ENCODE measurements around the gene PLIN4.

The PLIN4 gene

GRCh38 chr19:4553775-4554174, 35.5 kb upstream of the PLIN4 start:
- no peak overlapping the region for H3K4me2 ChIP-seq (ENCODE audit: low read length)
- H3K27me3 ChIP-seq (ENCODE audit: control insufficient read depth, low read length): no peaks in the 10 kb centered on the region
- H3K9me3 ChIP-seq (ENCODE audit: control insufficient read depth, insufficient read depth, low read length): no peaks in the 10 kb centered on the region
- no peaks in the 10 kb centered on the region for H3K36me3 ChIP-seq (ENCODE audit: control insufficient read depth, low read length)
- H3K79me2 ChIP-seq (ENCODE audit: control insufficient read depth, low read length): no peaks in the 10 kb centered on the region
- H3F3A ChIP-seq (ENCODE audit: control insufficient read depth, insufficient read depth): 0 out of 2 replicates have a peak, but pooled peaks cover 3% of the 10 kb centered on the region
- no peaks in the 10 kb centered on the region for H3K4me1 ChIP-seq (ENCODE audit: control insufficient read depth, low read length)
- no peaks in the 10 kb centered on the region for H3K9me2 ChIP-seq (replicated peaks; ENCODE audit: control insufficient read depth, low read length)
- no peak for TF ChIP-seq EZH2phosphoT487 (IDR thresholded peaks at IDR 0.05; ENCODE audit: borderline replicate concordance, low read length)
- TF ChIP-seq, protein P1, sequence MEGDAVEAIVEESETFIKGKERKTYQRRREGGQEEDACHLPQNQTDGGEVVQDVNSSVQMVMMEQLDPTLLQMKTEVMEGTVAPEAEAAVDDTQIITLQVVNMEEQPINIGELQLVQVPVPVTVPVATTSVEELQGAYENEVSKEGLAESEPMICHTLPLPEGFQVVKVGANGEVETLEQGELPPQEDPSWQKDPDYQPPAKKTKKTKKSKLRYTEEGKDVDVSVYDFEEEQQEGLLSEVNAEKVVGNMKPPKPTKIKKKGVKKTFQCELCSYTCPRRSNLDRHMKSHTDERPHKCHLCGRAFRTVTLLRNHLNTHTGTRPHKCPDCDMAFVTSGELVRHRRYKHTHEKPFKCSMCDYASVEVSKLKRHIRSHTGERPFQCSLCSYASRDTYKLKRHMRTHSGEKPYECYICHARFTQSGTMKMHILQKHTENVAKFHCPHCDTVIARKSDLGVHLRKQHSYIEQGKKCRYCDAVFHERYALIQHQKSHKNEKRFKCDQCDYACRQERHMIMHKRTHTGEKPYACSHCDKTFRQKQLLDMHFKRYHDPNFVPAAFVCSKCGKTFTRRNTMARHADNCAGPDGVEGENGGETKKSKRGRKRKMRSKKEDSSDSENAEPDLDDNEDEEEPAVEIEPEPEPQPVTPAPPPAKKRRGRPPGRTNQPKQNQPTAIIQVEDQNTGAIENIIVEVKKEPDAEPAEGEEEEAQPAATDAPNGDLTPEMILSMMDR (IDR thresholded peaks at IDR 0.05; ENCODE audit: low read depth, low read length, poor library complexity, severe bottlenecking): no peak
- no peak overlapping the region for H3K4me3 ChIP-seq (ENCODE audit: low read length)
- no peak overlapping the region for H3K27ac ChIP-seq (ENCODE audit: low read depth, low read length)
- no peaks in the 10 kb centered on the region for H4K20me1 ChIP-seq (ENCODE audit: control insufficient read depth, insufficient read depth, low read depth, low read length)

- Histone ChIP-seq H3K79me2 (ENCODE audit: control insufficient read depth, low read length) (no peaks in the 10 kb centered on the region), H3K9me2 (replicated peaks; ENCODE audit: control insufficient read depth, low read length) (no peaks in the 10 kb centered on the region), H3K9me3 (ENCODE audit: control insufficient read depth, insufficient read depth, low read length) (no peaks in the 10 kb centered on the region), H3K4me2 (ENCODE audit: low read length) (no peak overlapping the region), H4K20me1 (ENCODE audit: control insufficient read depth, insufficient read depth, low read depth, low read length) (no peaks in the 10 kb centered on the region), H3K27me3 (ENCODE audit: control insufficient read depth, low read length) (no peaks in the 10 kb centered on the region), H3F3A (ENCODE audit: control insufficient read depth, insufficient read depth) (no peaks in the 10 kb centered on the region), H3K4me1 (ENCODE audit: control insufficient read depth, low read length) (no peaks in the 10 kb centered on the region), H3K36me3 (ENCODE audit: control insufficient read depth, low read length) (no peaks in the 10 kb centered on the region), H3K27ac (ENCODE audit: low read depth, low read length) (no peak overlapping the region), H3K4me3 (ENCODE audit: low read length) (no peak overlapping the region)
- TF ChIP-seq EZH2phosphoT487 (IDR thresholded peaks at IDR 0.05; ENCODE audit: borderline replicate concordance, low read length): no peak
- TF ChIP-seq, protein P1 (IDR thresholded peaks at IDR 0.05; ENCODE audit: low read depth, low read length, poor library complexity, severe bottlenecking): no peak
These were observed 34.9 kb upstream of the PLIN4 start for GRCh38 chr19:4553092-4553695.

- no peaks in the 10 kb centered on the region for H3K27me3 ChIP-seq (ENCODE audit: control insufficient read depth, low read length)
- no peak overlapping the region for H3K4me3 ChIP-seq (ENCODE audit: low read length)
- no peaks in the 10 kb centered on the region for H3F3A ChIP-seq (ENCODE audit: control insufficient read depth, insufficient read depth)
- H3K9me3 ChIP-seq (ENCODE audit: control insufficient read depth, insufficient read depth, low read length): no peaks in the 10 kb centered on the region
- H3K79me2 ChIP-seq (ENCODE audit: control insufficient read depth, low read length): no peaks in the 10 kb centered on the region
- no peak overlapping the region for H3K27ac ChIP-seq (ENCODE audit: low read depth, low read length)
- no peak for TF ChIP-seq EZH2phosphoT487 (IDR thresholded peaks at IDR 0.05; ENCODE audit: borderline replicate concordance, low read length)
- TF ChIP-seq, protein P1 (IDR thresholded peaks at IDR 0.05; ENCODE audit: low read depth, low read length, poor library complexity, severe bottlenecking): no peak
- no peaks in the 10 kb centered on the region for H3K36me3 ChIP-seq (ENCODE audit: control insufficient read depth, low read length)
- no peak overlapping the region for H3K4me2 ChIP-seq (ENCODE audit: low read length)
- no peaks in the 10 kb centered on the region for H3K9me2 ChIP-seq (replicated peaks; ENCODE audit: control insufficient read depth, low read length)
- no peaks in the 10 kb centered on the region for H3K4me1 ChIP-seq (ENCODE audit: control insufficient read depth, low read length)
- H4K20me1 ChIP-seq (ENCODE audit: control insufficient read depth, insufficient read depth, low read depth, low read length): no peaks in the 10 kb centered on the region
These were observed 34.2 kb upstream of the PLIN4 start for GRCh38 chr19:4552525-4552819.
